ENCODE measurements around the gene MYO1E.

DNA sequence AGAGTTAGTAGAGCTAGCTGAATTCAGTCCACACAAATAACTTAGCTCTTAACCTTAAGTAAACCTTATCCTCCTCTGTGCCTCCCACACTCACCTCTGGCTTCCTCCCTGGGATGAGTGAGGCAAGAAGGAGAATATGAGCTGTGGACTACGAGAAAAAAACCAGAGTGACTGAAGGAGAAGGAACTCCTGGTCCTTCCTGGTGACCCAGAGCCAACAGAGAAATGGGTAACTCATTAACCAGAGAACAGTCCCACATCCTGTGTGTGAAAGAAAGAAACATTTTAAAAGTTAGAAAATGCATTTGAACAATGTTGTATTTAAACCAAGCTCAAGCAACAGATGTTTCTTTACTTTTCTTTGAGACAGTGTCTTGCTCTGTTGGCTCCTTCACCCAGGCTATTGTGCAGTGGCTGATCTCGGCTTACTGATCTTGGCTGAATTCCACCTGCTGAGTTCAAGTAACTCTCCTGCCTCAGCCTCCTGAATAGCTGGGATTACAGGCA, 37.8 kb upstream of the MYO1E start:
- no peak for TF ChIP-seq POLR2A (IDR thresholded peaks at IDR 0.05; ENCODE audit: control extremely low read depth in 1 of 2, low read depth in 2 of 2, low read length in 2 of 2)
- no peak for TF ChIP-seq BACH1 (IDR thresholded peaks at IDR 0.05; ENCODE audit: low read length)
- TF ChIP-seq EGR1 (IDR thresholded peaks at IDR 0.05; ENCODE audit: borderline replicate concordance, low read depth, low read length): no peak
- TF ChIP-seq, protein P1, sequence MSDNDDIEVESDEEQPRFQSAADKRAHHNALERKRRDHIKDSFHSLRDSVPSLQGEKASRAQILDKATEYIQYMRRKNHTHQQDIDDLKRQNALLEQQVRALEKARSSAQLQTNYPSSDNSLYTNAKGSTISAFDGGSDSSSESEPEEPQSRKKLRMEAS (IDR thresholded peaks at IDR 0.05): no peak
- no peak for TF ChIP-seq EP300 (IDR thresholded peaks at IDR 0.05; ENCODE audit: borderline replicate concordance in 1 of 2, low read depth in 2 of 2, low read length in 2 of 2)
- TF ChIP-seq CHD1 (IDR thresholded peaks at IDR 0.05; ENCODE audit: low read depth, low read length): no peak
- TF ChIP-seq, protein P2, sequence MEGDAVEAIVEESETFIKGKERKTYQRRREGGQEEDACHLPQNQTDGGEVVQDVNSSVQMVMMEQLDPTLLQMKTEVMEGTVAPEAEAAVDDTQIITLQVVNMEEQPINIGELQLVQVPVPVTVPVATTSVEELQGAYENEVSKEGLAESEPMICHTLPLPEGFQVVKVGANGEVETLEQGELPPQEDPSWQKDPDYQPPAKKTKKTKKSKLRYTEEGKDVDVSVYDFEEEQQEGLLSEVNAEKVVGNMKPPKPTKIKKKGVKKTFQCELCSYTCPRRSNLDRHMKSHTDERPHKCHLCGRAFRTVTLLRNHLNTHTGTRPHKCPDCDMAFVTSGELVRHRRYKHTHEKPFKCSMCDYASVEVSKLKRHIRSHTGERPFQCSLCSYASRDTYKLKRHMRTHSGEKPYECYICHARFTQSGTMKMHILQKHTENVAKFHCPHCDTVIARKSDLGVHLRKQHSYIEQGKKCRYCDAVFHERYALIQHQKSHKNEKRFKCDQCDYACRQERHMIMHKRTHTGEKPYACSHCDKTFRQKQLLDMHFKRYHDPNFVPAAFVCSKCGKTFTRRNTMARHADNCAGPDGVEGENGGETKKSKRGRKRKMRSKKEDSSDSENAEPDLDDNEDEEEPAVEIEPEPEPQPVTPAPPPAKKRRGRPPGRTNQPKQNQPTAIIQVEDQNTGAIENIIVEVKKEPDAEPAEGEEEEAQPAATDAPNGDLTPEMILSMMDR (IDR thresholded peaks at IDR 0.05; ENCODE audit: control extremely low read depth in 1 of 3, insufficient read depth in 1 of 3, low read depth in 1 of 3, low read length in 3 of 3): no peak
- no peak for TF ChIP-seq BRCA1 (IDR thresholded peaks at IDR 0.05; ENCODE audit: low read depth, low read length)
